Activated CD8-positive, alpha-beta memory T cell treated with anti-CD3 and anti-CD28 coated beads, Interleukin-2, amount 10 ng/mL, durations not matched to agents 7 days and 5 days (primary cell): ENCODE measurements around the gene ATRAID. TPM values are rescaled to one million over a fixed set of nuclear protein-coding genes. Genes with fewer than 3 reads are reported as not detected.
"Not testable (repeated sequence)": the region's sequence is repeated elsewhere in the genome, so short reads cannot be mapped to it uniquely, and the experiment has no call there.

Experiments
- ATAC-seq: fragments of 150-1000 bp; cut with Tn5 transposase; one replicate; pipeline ENCODE4 v1.10.0; 2021; ENCODE audit warnings: moderate library complexity
- CTCF ChIA-PET: fragments of 350-600 bp; sonication (Branson Sonifier 250); formaldehyde crosslinking; loops from one replicate; lab custom pipeline; 2021; ENCODE audit warnings: antibody characterized with exemption; lab: Charles Lee
- DNase-seq: peaks from one replicate; pipeline ENCODE4 v3.0.0-alpha.2; 2020
- H3K27ac Mint-ChIP-seq: one replicate; pipeline ENCODE4 v1.8.0; 2021; ENCODE audit warnings: mild to moderate bottlenecking, mixed read lengths
- H3K27me3 Mint-ChIP-seq: one replicate; pipeline ENCODE4 v1.8.0; 2021; ENCODE audit warnings: mixed read lengths
- H3K36me3 Mint-ChIP-seq: one replicate; pipeline ENCODE4 v1.8.0; 2021; ENCODE audit warnings: mild to moderate bottlenecking, mixed read lengths
- H3K4me1 Mint-ChIP-seq: one replicate; pipeline ENCODE4 v1.8.0; 2021; ENCODE audit warnings: mixed read lengths
- H3K4me3 Mint-ChIP-seq: one replicate; pipeline ENCODE4 v1.8.0; 2021; ENCODE audit warnings: mild to moderate bottlenecking, moderate library complexity, mixed read lengths
- H3K9me3 Mint-ChIP-seq: one replicate; pipeline ENCODE4 v1.8.0; 2022; ENCODE audit warnings: low read depth, mixed read lengths
- total RNA-seq, 2 experiments: library from RNA; stranded (reverse); gene quantifications; one replicate each; pipeline ENCODE4 v1.2.3, GENCODE V29; 2021

Gene ATRAID
- total RNA-seq, 2 experiments from 2014 or later, result 78.6 to 84.0 TPM

DNA sequence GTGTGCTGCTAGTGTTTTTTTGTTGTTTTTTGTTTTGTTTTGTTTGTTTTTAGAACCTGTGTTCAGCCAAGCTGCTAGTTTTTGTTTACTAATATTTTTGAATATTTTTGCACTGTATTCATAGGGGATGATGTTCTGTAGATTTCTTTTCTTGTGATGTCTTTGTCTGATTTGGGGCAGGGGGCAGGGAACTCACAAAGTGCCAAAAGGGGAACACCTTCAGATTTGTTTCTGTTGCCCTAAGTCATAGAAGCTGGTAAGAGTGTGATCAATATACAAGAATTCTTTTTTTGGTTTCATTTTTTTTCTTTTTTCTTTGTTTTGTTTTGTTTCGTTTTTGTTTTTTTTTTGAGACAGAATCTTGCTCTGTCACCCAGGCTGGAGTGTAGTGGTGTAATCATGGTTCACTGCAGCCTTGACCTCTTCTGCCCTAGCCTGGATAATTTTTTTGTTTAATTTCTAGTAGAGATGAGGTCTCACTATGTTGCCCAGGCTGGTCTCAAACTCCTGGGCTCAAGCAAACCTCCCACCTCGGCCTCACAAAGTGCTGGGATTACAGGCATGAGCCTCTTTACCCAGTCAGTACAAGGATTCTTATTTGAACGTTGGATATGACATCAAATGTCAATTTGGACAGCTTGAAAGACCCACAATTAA, 32.4 kb upstream of the ATRAID start:
- H3K4me3 Mint-ChIP-seq, result no peak overlapping the region
- no peak overlapping the region for H3K27ac Mint-ChIP-seq
- no peaks in the 10 kb centered on the region for H3K36me3 Mint-ChIP-seq
- H3K27me3 Mint-ChIP-seq, result peaks cover 61% of the 10 kb centered on the region
- CTCF ChIA-PET, result interaction anchor here (0.9 kb wide), 1 partner anchor 218 kb away, joined by 3 read pairs; no protein-coding TSS in a partner anchor
- H3K9me3 Mint-ChIP-seq, result no peaks in the 10 kb centered on the region
- DNase-seq (no peak), ATAC-seq (no peak)
- H3K4me1 Mint-ChIP-seq, result peaks cover 2% of the 10 kb centered on the region

DNA sequence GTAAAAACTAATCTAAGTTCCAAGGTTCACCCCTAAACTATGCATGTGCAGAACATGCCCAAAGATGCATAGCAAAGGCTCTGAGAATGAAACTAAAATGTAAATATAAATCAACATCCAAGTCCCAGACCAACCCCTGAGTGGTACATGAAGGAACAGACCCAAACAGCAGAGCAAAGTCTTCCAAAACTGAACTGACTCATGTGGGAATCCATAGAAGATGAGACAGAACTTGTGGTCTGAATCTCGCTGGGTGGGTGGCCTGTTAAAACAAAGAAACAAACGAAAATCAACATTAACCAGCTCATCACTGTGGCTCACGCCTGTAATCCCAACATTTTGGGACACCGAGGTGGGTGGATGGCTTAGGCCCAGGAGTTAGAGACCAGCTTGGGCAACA, 29.5 kb upstream of the ATRAID start:
- H3K27ac Mint-ChIP-seq, result no peak overlapping the region
- DNase-seq (no peak), ATAC-seq (no peak)
- CTCF ChIA-PET, result no interaction called here
- peaks cover 71% of the 10 kb centered on the region for H3K27me3 Mint-ChIP-seq
- no peaks in the 10 kb centered on the region for H3K9me3 Mint-ChIP-seq
- H3K36me3 Mint-ChIP-seq, result no peaks in the 10 kb centered on the region
- peaks cover 2% of the 10 kb centered on the region for H3K4me1 Mint-ChIP-seq
- no peak overlapping the region for H3K4me3 Mint-ChIP-seq

DNA sequence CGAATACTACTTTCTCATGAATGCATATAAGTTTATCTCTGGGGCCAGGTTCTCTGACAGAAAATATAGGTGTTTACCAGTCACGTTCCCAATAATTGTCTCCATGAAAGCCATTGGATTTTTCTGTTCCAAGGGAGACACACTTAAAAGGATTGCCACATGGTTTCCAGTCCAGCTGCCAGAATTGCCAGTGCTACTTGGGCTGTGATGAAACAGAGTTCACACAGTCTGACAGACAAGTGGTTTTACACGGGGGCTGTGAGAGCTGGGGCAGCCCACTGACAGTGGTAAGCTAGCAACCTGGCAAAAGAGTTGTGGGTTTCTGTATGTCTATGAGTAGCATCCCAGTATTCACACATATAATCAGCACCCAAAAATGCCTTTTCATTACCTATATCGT, 27.7 kb upstream of the ATRAID start:
- CTCF ChIA-PET, result interaction anchor here (2.5 kb wide), 1 partner anchor 14 kb away, joined by 11 read pairs; no protein-coding TSS in a partner anchor
- Mint-ChIP-seq H3K4me1 (peaks cover 2% of the 10 kb centered on the region), H3K4me3 (no peak overlapping the region), H3K27me3 (peaks cover 64% of the 10 kb centered on the region), H3K36me3 (no peaks in the 10 kb centered on the region), H3K9me3 (no peaks in the 10 kb centered on the region), H3K27ac (no peak overlapping the region)
- no peak for ATAC-seq
- no peak for DNase-seq

DNA sequence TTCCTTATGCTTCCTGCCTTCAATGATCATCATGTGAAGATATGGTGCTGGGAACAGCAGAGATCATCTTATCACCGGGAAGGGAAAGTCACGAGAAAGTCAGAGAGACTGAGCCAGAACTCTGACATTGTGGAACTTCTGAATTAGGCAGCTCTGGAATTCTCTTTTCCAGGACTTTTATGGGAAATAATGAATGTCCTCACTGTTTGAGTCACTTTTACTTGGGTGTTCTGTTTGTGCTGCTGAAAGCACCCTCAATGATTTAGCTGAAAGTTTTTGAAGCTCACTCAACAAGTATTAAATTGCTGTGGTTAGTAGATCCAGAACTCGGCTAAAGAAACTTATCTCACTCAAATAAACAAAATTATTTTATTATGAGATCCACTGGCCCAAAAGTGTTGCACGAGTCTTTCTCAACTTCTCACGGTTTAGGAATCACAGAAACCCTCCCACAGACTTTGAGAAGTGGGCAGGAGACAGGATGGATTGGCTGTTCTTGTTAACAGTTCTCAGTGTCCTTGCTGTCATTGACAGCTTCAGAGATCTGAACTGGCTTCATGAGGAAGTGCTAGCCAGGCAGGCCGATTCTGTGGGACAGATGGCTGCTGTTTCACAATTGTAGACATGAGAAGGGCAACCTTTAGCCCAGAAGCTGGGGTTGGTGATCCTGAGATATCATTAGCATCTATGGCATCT, 26.4 kb upstream of the ATRAID start:
- no peak overlapping the region for H3K27ac Mint-ChIP-seq
- H3K9me3 Mint-ChIP-seq, result no peaks in the 10 kb centered on the region
- H3K4me3 Mint-ChIP-seq, result no peak overlapping the region
- CTCF ChIA-PET, result interaction anchor here (1.9 to 2.5 kb wide), 2 partner anchors 15 to 89 kb away, joined by 5 to 11 read pairs; no protein-coding TSS in a partner anchor
- DNase-seq (no peak), ATAC-seq (no peak)
- H3K36me3 Mint-ChIP-seq, result no peaks in the 10 kb centered on the region
- peaks cover 54% of the 10 kb centered on the region for H3K27me3 Mint-ChIP-seq
- H3K4me1 Mint-ChIP-seq, result peaks cover 2% of the 10 kb centered on the region

DNA sequence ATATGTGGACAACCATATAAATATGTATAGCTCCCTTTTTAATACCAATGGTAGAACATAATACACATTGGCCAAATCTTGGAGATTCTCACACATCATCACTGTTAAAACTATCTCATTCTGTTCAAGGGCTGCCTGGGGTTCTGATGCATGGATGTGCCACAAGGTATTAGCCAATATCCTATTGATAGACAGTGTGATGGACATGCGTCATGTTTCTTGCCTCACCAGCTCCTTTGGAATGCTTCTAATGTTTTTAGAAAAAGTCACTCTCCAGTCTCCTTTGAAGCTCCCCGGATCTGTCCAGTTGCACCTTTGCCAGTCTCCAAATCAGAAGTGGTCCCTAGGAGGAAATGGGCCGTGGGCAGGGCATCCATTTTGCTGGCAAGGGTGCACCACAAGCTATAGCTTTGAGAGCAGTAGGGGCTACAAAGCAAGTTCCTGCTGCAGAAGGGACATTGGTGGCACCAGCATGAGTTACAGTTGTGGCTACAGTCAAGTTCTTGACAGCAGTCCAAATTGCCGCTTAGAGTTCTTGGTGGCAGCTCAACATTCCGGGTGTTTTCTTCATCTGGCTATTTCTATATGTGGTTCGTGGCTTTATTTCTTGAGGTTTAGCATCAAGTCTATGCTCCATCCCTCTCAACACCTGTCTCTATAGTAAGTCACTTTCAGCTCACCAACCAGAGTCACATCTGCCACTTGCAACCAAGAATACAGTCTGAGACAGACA, 25.1 kb upstream of the ATRAID start:
- Mint-ChIP-seq H3K9me3 (no peaks in the 10 kb centered on the region), H3K36me3 (no peaks in the 10 kb centered on the region), H3K4me3 (no peak overlapping the region), H3K4me1 (peaks cover 4% of the 10 kb centered on the region), H3K27me3 (peaks cover 48% of the 10 kb centered on the region), H3K27ac (no peak overlapping the region)
- CTCF ChIA-PET, result interaction anchor here (0.6 to 1.9 kb wide), 5 partner anchors 10 to 225 kb away, joined by 3 to 6 read pairs (median 5); no protein-coding TSS in a partner anchor
- no peak for DNase-seq
- no peak for ATAC-seq

DNA sequence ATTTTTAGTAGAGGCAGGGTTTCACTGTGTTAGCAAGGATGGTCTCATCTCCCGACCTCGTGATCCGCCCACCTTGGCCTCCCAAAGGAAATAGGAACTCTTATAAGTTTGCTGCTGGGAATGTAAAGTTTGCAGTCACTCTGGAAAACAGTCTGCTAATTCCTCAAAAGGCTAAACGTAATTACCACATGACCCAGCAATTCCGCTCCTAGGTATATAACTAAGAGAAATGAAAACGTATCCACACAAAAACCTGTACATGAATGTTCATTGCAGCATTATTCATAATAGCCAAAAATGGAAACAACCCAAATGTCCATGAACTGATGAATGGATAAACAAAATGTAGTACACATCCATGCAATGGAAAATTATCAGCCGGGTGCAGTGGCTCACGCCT, 21.9 kb upstream of the ATRAID start:
- H3K4me3 Mint-ChIP-seq, result no peak overlapping the region
- H3K27ac Mint-ChIP-seq, result no peak overlapping the region
- ATAC-seq, result no peak
- CTCF ChIA-PET, result interaction anchor here (1.0 kb wide), 1 partner anchor 56 kb away, joined by 3 read pairs; the partner anchor contains the start of gene PREB
- peaks cover 2% of the 10 kb centered on the region for H3K4me1 Mint-ChIP-seq
- no peaks in the 10 kb centered on the region for H3K9me3 Mint-ChIP-seq
- H3K27me3 Mint-ChIP-seq, result peaks cover 25% of the 10 kb centered on the region
- no peaks in the 10 kb centered on the region for H3K36me3 Mint-ChIP-seq
- no peak for DNase-seq

DNA sequence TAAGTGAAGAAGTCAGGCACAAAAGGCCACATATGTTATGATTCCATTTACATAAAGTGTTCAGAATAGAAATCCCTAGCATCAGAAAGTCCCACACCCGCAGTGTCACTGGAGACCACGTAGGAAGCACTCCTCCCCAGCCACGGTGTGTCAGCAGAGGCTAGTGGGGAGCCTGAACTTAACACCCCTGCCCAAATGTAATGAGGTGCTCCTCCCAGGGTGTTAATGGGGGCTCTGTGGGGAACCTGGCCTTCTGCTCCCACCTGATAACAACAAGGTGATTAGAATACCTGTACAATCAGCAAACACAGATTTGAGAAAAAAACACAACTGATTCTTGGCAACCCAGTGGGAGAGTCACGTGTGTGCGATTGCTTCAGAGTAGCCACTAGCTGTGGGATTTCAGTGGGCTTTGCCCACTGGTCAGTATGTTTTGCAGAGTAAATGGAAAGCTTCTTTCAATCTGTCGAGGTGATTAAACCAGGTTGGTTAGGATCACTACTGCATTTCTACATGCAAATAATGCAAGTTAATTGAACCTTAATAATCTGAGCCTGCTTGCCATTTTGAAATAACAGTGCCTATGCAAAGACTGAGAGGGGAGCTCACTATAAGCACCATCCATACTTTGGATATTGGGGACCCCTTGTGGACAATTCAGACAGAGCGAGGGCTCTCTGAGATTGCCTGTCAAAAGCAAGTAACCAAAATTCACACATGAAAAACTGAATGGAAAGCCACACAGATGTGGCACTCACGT, 20.6 kb upstream of the ATRAID start:
- CTCF ChIA-PET, result interaction anchor here (0.6 to 2.0 kb wide), 24 partner anchors 12 to 345 kb away, joined by 3 to 10 read pairs (median 4); partner anchors contain the start of genes PREB and PRR30
- peaks cover 18% of the 10 kb centered on the region for H3K27me3 Mint-ChIP-seq
- no peak overlapping the region for H3K27ac Mint-ChIP-seq
- ATAC-seq (peak; percentile 91), DNase-seq (peak; percentile 70)
- no peaks in the 10 kb centered on the region for H3K36me3 Mint-ChIP-seq
- no peak overlapping the region for H3K4me3 Mint-ChIP-seq
- no peaks in the 10 kb centered on the region for H3K9me3 Mint-ChIP-seq
- H3K4me1 Mint-ChIP-seq, result peaks cover 2% of the 10 kb centered on the region

DNA sequence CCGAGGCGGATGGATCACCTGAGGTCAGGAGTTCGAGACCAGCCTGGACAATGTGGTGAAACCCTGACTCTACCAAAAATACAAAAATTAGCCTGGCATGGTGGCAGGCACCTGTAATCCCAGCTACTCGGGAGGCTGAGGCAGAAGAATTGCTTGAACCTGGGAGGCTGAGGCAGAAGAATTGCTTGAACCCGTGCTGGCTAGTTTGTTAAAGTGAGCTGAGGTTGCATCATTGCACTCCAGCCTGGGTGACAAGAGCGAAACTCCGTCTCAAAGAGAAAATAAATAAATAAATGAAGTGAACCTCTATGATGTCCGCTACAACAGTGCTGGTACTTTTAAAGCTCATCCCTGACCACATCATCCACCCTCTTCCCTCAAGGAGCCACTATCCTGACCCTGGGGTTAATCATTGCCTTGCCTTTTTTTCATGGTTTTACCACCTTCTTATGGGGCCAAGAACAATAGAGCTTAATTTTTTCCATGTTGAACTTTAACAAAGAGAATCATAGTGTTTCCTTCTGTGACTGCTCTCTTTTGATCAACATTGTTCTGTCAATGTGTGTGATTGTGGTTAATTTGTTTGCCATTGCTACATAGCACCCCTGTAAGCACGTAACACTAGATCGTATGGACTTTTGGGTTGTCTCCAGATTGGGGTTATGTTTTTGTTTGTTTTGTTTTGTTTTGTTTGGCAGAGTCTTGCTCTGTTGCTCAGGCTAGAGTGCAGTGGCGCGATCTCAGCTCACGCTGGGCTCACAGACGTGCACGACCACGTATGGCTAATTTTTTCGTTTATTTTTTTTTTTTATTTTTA, 17.1 kb upstream of the ATRAID start:
- DNase-seq (no peak), ATAC-seq (no peak)
- no peak overlapping the region for H3K4me3 Mint-ChIP-seq
- peaks cover 2% of the 10 kb centered on the region for H3K4me1 Mint-ChIP-seq
- peaks cover 8% of the 10 kb centered on the region for H3K27me3 Mint-ChIP-seq
- H3K27ac Mint-ChIP-seq, result no peak overlapping the region
- CTCF ChIA-PET, result interaction anchor here (1.0 to 1.1 kb wide), 2 partner anchors 16 to 233 kb away, joined by 3 read pairs; no protein-coding TSS in a partner anchor
- H3K36me3 Mint-ChIP-seq, result peaks cover 2% of the 10 kb centered on the region
- H3K9me3 Mint-ChIP-seq, result no peaks in the 10 kb centered on the region

DNA sequence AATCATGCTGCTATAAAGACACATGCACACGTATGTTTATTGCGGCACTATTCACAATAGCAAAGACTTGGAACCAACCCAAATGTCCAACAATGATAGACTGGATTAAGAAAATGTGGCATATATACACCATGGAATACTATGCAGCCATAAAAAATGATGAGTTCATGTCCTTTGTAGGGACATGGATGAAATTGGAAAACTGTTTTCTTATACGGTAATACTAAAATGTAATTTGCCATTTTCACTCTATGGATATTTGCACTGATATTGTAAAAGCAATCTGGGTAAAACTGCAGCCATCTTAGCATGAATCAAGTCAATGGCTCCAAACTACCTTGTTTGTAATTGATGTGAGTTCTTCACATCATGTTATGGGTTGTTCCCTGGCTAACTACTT, 16.0 kb upstream of the ATRAID start:
- not testable (repeated sequence) for H3K27me3 Mint-ChIP-seq, H3K4me3 Mint-ChIP-seq, H3K4me1 Mint-ChIP-seq, H3K27ac Mint-ChIP-seq, H3K36me3 Mint-ChIP-seq, H3K9me3 Mint-ChIP-seq, DNase-seq, ATAC-seq
- CTCF ChIA-PET, result interaction anchor here (1.0 kb wide), 1 partner anchor 15 kb away, joined by 3 read pairs; no protein-coding TSS in a partner anchor

DNA sequence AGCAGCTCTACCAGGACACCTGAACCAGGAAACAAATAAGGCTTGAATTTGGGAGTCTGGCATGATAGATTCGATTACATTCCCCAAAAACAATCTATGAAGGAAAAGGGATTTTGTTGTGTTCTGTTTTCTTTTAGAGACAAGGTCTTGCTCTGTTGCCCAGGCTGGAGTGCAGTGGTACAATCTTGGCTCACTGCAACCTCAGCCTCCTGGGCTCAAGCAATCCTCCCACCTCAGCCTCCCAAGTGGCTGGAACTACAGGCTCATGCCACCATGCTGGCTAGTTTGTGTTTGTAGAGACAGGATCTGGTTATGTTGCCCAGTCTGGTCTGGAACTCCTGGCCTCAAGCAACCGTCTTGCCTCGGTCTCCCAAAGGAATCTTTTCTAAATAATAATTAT, 13.8 kb upstream of the ATRAID start:
- H3K4me1 Mint-ChIP-seq, H3K27ac Mint-ChIP-seq, H3K9me3 Mint-ChIP-seq, H3K4me3 Mint-ChIP-seq, H3K27me3 Mint-ChIP-seq, ATAC-seq, H3K36me3 Mint-ChIP-seq, CTCF ChIA-PET, DNase-seq: not testable (repeated sequence)

DNA sequence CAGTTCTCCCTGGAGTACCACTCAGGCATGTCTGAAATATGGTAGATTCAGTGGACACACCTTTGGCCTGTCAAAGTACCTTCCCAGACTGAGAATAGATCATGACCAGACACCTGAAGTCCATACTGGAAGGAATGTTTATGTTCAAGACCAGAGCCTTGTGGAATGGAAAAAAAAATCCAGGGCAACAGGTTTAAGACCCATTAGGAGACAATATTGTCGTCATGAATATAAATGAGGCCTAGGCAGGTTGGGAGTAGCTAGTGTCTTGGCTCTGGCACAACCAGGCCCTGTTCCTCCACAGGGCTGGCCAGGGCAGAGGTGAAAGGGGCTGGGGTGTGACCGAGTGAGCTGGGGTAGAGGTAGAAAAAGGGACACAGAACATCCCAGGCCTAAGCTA, 13.2 kb upstream of the ATRAID start:
- peaks cover 3% of the 10 kb centered on the region for H3K27me3 Mint-ChIP-seq
- no peak for ATAC-seq
- peaks cover 2% of the 10 kb centered on the region for H3K36me3 Mint-ChIP-seq
- no peak overlapping the region for H3K27ac Mint-ChIP-seq
- H3K4me3 Mint-ChIP-seq, result no peak overlapping the region
- H3K9me3 Mint-ChIP-seq, result no peaks in the 10 kb centered on the region
- H3K4me1 Mint-ChIP-seq, result no peaks in the 10 kb centered on the region
- DNase-seq, result no peak
- CTCF ChIA-PET, result no interaction called here

DNA sequence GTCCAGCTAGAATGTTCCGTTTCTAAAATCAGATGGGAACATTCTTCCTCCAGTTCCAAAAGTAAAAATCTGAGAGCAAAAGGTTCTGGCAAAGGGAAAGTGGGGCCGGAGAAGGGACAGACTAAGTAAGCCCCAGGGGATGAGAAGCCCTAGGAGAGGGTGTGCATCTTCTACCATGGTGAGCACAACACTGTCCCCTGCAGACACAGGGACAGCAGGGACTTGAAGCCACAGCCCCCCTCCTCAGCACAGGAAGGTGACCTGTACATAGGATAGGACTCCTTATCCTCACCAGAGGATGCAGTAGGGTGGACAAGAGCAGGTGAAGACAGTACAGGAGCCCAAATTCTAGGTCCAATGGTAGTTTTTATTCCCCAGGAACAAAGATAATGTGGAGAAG, 12.6 kb upstream of the ATRAID start:
- Mint-ChIP-seq H3K27ac (no peak overlapping the region), H3K36me3 (peaks cover 2% of the 10 kb centered on the region), H3K4me1 (no peaks in the 10 kb centered on the region), H3K9me3 (no peaks in the 10 kb centered on the region), H3K4me3 (no peak overlapping the region), H3K27me3 (peaks cover 3% of the 10 kb centered on the region)
- CTCF ChIA-PET, result interaction anchor here (1.8 kb wide), 1 partner anchor 29 kb away, joined by 3 read pairs; no protein-coding TSS in a partner anchor
- DNase-seq (no peak), ATAC-seq (no peak)
